Stimulated activated naive CD8-positive, alpha-beta T cell treated with anti-CD3 and anti-CD28 coated beads, Interleukin-15, amount 100 ng/mL, for 72 hours (primary cell): Measurements from ENCODE around the gene ADAMTS14.

Experiments used
- ATAC-seq: fragments of 150-1000 bp; cut with Tn5 transposase; 2 replicates; pipeline ENCODE4 v1.10.0; 2021; ENCODE audit warnings: mild to moderate bottlenecking, moderate library complexity
- DNase-seq, 2 donors: peaks; one replicate each; pipeline ENCODE4 v3.0.0; 2021 to 2022
- H3K27ac Mint-ChIP-seq, 2 donors: one replicate each; pipeline ENCODE4 v1.8.0; 2022; ENCODE audit warnings: mild to moderate bottlenecking in 2 of 2, mixed read lengths in 2 of 2, moderate library complexity in 2 of 2
- H3K27me3 Mint-ChIP-seq: one replicate; pipeline ENCODE4 v1.8.0; 2022; ENCODE audit warnings: mixed read lengths
- H3K4me1 Mint-ChIP-seq: one replicate; pipeline ENCODE4 v1.8.0; 2022; ENCODE audit warnings: mild to moderate bottlenecking, mixed read lengths
- H3K4me3 Mint-ChIP-seq, 2 donors: one replicate each; pipeline ENCODE4 v1.8.0; 2022; ENCODE audit warnings: mild to moderate bottlenecking in 2 of 2, mixed read lengths in 2 of 2, moderate library complexity in 1 of 2
- H3K9me3 Mint-ChIP-seq, 2 donors: one replicate each; pipeline ENCODE4 v1.8.0; 2022; ENCODE audit warnings: mixed read lengths in 2 of 2

Gene ADAMTS14

GRCh38 chr10:70740406-70741288 lies 68.3 kb downstream of the ADAMTS14 start:
- no peaks in the 10 kb centered on the region for H3K9me3 Mint-ChIP-seq
- DNase-seq (no peak), ATAC-seq (no peak)

GRCh38 chr10:70742537-70743429 lies 70.5 kb downstream of the ADAMTS14 start:
- no peaks in the 10 kb centered on the region for H3K27me3 Mint-ChIP-seq
- no peak for DNase-seq
- peak; percentile 46 for ATAC-seq

More at GRCh38 chr10:70740406-70741288, 68.3 kb downstream of the ADAMTS14 start:
- no peak overlapping the region for H3K4me3 Mint-ChIP-seq
- H3K27me3 Mint-ChIP-seq = no peaks in the 10 kb centered on the region
- H3K4me1 Mint-ChIP-seq = peaks cover 33% of the 10 kb centered on the region
- H3K27ac Mint-ChIP-seq = peak overlapping the region in 1 of 2 donors; percentile 60

GRCh38 chr10:70743430-70743788 lies 71.1 kb downstream of the ADAMTS14 start:
- ATAC-seq (no peak), DNase-seq (no peak)
- no peak overlapping the region for H3K27ac Mint-ChIP-seq
- H3K9me3 Mint-ChIP-seq = no peaks in the 10 kb centered on the region
- no peak overlapping the region for H3K4me3 Mint-ChIP-seq
- no peaks in the 10 kb centered on the region for H3K27me3 Mint-ChIP-seq
- H3K4me1 Mint-ChIP-seq = peaks cover 33% of the 10 kb centered on the region

More at GRCh38 chr10:70742537-70743429, 70.5 kb downstream of the ADAMTS14 start:
- no peaks in the 10 kb centered on the region for H3K9me3 Mint-ChIP-seq
- H3K27ac Mint-ChIP-seq = peak overlapping the region; percentile 16 to 77
- peak overlapping the region; percentile 10 to 56 for H3K4me3 Mint-ChIP-seq
- peaks cover 33% of the 10 kb centered on the region for H3K4me1 Mint-ChIP-seq

- Mint-ChIP-seq H3K27me3 (no peaks in the 10 kb centered on the region), H3K4me1 (peaks cover 33% of the 10 kb centered on the region), H3K4me3 (no peak overlapping the region), H3K27ac (no peak overlapping the region), H3K9me3 (no peaks in the 10 kb centered on the region)
- no peak for DNase-seq
- ATAC-seq = no peak
Observed at GRCh38 chr10:70743879-70744278, 71.6 kb downstream of the ADAMTS14 start.

- Mint-ChIP-seq H3K4me3 (no peak overlapping the region), H3K4me1 (peaks cover 33% of the 10 kb centered on the region), H3K27ac (peak overlapping the region; percentile 89 to 92), H3K27me3 (no peaks in the 10 kb centered on the region), H3K9me3 (no peaks in the 10 kb centered on the region)
- ATAC-seq (no peak), DNase-seq (no peak)
Observed at GRCh38 chr10:70744617-70745143, 72.4 kb downstream of the ADAMTS14 start.

GRCh38 chr10:70745555-70745954 lies 73.2 kb downstream of the ADAMTS14 start:
- Mint-ChIP-seq H3K27ac (peak overlapping the region; percentile 12 to 89), H3K4me3 (no peak overlapping the region), H3K9me3 (no peaks in the 10 kb centered on the region), H3K4me1 (peaks cover 29% of the 10 kb centered on the region), H3K27me3 (no peaks in the 10 kb centered on the region)
- no peak for DNase-seq
- no peak for ATAC-seq

- Mint-ChIP-seq H3K4me1 (peaks cover 13% of the 10 kb centered on the region), H3K4me3 (no peak overlapping the region), H3K27ac (peak overlapping the region; percentile 16 to 29), H3K27me3 (no peaks in the 10 kb centered on the region), H3K9me3 (no peaks in the 10 kb centered on the region)
- ATAC-seq = no peak
- no peak for DNase-seq
Observed at GRCh38 chr10:70747192-70747965, 75.1 kb downstream of the ADAMTS14 start.

GRCh38 chr10:70748305-70748704 lies 76.0 kb downstream of the ADAMTS14 start:
- Mint-ChIP-seq H3K4me1 (peaks cover 4% of the 10 kb centered on the region), H3K27me3 (no peaks in the 10 kb centered on the region), H3K9me3 (no peaks in the 10 kb centered on the region), H3K4me3 (no peak overlapping the region), H3K27ac (no peak overlapping the region)
- ATAC-seq = no peak
- no peak for DNase-seq

- no peak overlapping the region for H3K27ac Mint-ChIP-seq
- H3K4me3 Mint-ChIP-seq = no peak overlapping the region
- H3K9me3 Mint-ChIP-seq = no peaks in the 10 kb centered on the region
- no peaks in the 10 kb centered on the region for H3K27me3 Mint-ChIP-seq
- ATAC-seq (no peak), DNase-seq (no peak)
- H3K4me1 Mint-ChIP-seq = no peaks in the 10 kb centered on the region
Observed at GRCh38 chr10:70748801-70749573, 76.7 kb downstream of the ADAMTS14 start.

GRCh38 chr10:70749756-70750155 lies 77.5 kb downstream of the ADAMTS14 start:
- Mint-ChIP-seq H3K27ac (no peak overlapping the region), H3K27me3 (no peaks in the 10 kb centered on the region), H3K4me1 (no peaks in the 10 kb centered on the region), H3K9me3 (no peaks in the 10 kb centered on the region), H3K4me3 (no peak overlapping the region)
- DNase-seq = no peak
- no peak for ATAC-seq

GRCh38 chr10:70750156-70750703 lies 77.9 kb downstream of the ADAMTS14 start:
- no peaks in the 10 kb centered on the region for H3K27me3 Mint-ChIP-seq
- H3K4me1 Mint-ChIP-seq = no peaks in the 10 kb centered on the region
- ATAC-seq = no peak
- no peaks in the 10 kb centered on the region for H3K9me3 Mint-ChIP-seq
- no peak overlapping the region for H3K27ac Mint-ChIP-seq
- no peak for DNase-seq
- no peak overlapping the region for H3K4me3 Mint-ChIP-seq

- DNase-seq (no peak), ATAC-seq (no peak)
- Mint-ChIP-seq H3K27me3 (no peaks in the 10 kb centered on the region), H3K27ac (no peak overlapping the region), H3K9me3 (no peaks in the 10 kb centered on the region), H3K4me3 (no peak overlapping the region), H3K4me1 (no peaks in the 10 kb centered on the region)
Observed at GRCh38 chr10:70751356-70751755, 79.0 kb downstream of the ADAMTS14 start.

- no peak for DNase-seq
- peak; percentile 33 for ATAC-seq
- Mint-ChIP-seq H3K4me3 (no peak overlapping the region), H3K27me3 (no peaks in the 10 kb centered on the region), H3K4me1 (no peaks in the 10 kb centered on the region), H3K9me3 (no peaks in the 10 kb centered on the region), H3K27ac (no peak overlapping the region)
Observed at GRCh38 chr10:70751991-70752390, 79.7 kb downstream of the ADAMTS14 start.

GRCh38 chr10:70752571-70752970 lies 80.3 kb downstream of the ADAMTS14 start:
- Mint-ChIP-seq H3K9me3 (no peaks in the 10 kb centered on the region), H3K4me1 (no peaks in the 10 kb centered on the region), H3K4me3 (no peak overlapping the region), H3K27ac (no peak overlapping the region), H3K27me3 (no peaks in the 10 kb centered on the region)
- ATAC-seq (peak; percentile 8), DNase-seq (no peak)
